BE2C (cell line): Measurements from ENCODE around the gene COPB1.

Experiments
- DNase-seq: peaks from one replicate; pipeline ENCODE4 v3.0.0-alpha.2; 2020
- H3K27me3 ChIP-seq: fragments of 250-450 bp; sonication (Bioruptor Pico); 2 replicates; pipeline ENCODE4 v1.5.1; 2020; ENCODE audit warnings: mild to moderate bottlenecking
- H3K36me3 ChIP-seq: fragments of 250-450 bp; sonication (Bioruptor Pico); 2 replicates; pipeline ENCODE4 v1.5.1; 2020; ENCODE audit warnings: mild to moderate bottlenecking
- H3K4me1 ChIP-seq: fragments of 250-450 bp; sonication (Bioruptor Pico); 2 replicates; pipeline ENCODE4 v1.5.1; 2020
- H3K4me3 ChIP-seq: 2 replicates; pipeline ENCODE4 v1.5.1; 2011; ENCODE audit warnings: low read depth, low read length
- H3K9me3 ChIP-seq: fragments of 250-450 bp; sonication (Bioruptor Pico); 2 replicates; pipeline ENCODE4 v1.5.1; 2020
- TF ChIP-seq, protein P1 (sequence below): IDR thresholded peaks from 2 replicates; pipeline ENCODE4 v1.5.1; 2012; ENCODE audit warnings: mild to moderate bottlenecking, low read depth, low read length

The COPB1 gene

DNA sequence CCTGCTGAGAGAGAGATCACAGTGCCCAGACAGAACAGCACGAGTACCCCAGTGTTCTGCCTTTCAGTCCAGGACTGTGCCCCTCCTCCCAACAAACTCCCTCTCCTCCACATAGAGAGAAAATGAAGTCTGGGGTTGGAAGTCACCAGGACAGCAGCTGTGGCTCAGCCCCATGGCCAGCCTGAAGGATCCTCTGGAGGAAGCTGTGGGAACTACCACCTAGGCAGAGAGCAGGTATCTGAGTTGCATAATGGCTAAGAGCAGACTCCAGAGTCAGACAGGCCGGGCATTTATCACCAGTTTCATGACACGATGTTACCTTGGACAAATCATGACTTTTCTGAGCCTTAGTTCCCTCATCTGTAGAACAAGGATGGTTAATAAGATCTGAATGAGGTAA, 79.4 kb downstream of the COPB1 start:
- TF ChIP-seq, protein P1, sequence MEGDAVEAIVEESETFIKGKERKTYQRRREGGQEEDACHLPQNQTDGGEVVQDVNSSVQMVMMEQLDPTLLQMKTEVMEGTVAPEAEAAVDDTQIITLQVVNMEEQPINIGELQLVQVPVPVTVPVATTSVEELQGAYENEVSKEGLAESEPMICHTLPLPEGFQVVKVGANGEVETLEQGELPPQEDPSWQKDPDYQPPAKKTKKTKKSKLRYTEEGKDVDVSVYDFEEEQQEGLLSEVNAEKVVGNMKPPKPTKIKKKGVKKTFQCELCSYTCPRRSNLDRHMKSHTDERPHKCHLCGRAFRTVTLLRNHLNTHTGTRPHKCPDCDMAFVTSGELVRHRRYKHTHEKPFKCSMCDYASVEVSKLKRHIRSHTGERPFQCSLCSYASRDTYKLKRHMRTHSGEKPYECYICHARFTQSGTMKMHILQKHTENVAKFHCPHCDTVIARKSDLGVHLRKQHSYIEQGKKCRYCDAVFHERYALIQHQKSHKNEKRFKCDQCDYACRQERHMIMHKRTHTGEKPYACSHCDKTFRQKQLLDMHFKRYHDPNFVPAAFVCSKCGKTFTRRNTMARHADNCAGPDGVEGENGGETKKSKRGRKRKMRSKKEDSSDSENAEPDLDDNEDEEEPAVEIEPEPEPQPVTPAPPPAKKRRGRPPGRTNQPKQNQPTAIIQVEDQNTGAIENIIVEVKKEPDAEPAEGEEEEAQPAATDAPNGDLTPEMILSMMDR = no peak
- Histone ChIP-seq H3K36me3 (no peaks in the 10 kb centered on the region), H3K9me3 (no peaks in the 10 kb centered on the region), H3K27me3 (no peaks in the 10 kb centered on the region), H3K4me1 (no peaks in the 10 kb centered on the region), H3K4me3 (no peak overlapping the region)
- DNase-seq = no peak

DNA sequence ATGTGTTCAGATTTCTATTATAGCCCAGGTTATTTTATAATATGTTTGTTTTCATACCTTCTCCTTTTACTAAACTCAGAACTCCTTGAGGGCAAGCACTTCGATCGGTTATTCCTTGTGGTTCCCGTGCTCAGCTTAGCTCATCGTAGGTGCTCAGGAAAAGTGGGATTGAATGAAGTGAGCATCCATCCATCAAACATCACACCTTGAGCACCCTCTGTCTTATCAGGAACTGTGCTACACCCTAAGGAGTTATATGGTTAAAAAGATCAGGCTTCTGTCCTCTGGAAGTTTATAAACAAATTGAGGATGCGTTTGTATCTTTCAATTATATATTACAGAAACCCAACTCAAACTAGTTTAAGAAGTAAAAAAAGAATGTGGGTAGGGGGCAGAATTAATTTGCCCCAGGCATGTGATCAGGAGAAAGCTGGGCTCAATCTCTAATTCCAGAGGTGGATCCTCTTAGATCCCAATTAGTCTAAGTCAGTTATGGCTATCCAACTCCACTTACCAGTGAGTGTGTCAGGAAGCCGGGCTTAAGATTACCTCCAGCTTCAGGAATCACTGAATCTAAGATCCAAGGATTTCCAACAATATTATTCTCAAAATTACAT, 80.7 kb downstream of the COPB1 start:
- TF ChIP-seq, protein P1 = peak; percentile 44
- Histone ChIP-seq H3K4me3 (no peak overlapping the region), H3K27me3 (no peaks in the 10 kb centered on the region), H3K36me3 (no peaks in the 10 kb centered on the region), H3K4me1 (no peaks in the 10 kb centered on the region), H3K9me3 (no peaks in the 10 kb centered on the region)
- peak; percentile 8 for DNase-seq

DNA sequence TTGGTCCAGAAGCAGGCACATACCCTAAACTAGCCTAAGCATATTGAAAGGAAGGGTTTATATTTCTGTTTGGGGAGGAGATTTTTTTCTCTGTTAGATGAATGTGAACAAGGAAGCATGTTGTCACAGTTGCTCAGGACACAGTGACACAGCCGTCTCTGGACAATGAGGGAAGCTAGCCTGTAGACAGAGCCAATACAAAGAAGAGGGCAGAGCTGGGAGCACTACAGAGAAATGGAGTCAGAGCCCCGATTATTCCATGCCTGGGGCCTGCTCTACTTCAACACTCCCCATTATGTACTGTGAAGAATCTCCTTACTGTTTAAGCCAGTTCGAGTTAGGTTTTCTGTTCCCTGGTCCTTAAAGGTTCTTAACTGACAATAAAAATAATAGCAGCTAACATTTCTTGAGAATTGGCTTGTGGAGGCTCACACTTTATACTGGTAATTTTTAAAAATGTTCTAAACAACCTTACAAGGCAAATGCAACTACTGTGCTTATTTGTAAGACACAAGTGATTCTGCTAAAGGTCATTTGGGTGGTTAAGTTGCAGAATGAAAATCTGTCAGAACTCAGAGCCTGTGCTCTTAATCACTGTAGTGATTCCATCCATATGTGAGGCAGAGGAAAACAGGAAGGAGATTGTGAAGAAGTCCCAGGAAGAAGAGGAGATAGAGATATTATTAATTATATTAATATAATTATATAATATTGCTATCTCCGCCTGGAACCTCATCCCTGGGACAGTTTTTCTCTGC, 81.8 kb downstream of the COPB1 start:
- TF ChIP-seq, protein P1 = no peak
- Histone ChIP-seq H3K4me3 (no peak overlapping the region), H3K36me3 (no peaks in the 10 kb centered on the region), H3K27me3 (no peaks in the 10 kb centered on the region), H3K4me1 (no peaks in the 10 kb centered on the region), H3K9me3 (no peaks in the 10 kb centered on the region)
- DNase-seq = no peak

DNA sequence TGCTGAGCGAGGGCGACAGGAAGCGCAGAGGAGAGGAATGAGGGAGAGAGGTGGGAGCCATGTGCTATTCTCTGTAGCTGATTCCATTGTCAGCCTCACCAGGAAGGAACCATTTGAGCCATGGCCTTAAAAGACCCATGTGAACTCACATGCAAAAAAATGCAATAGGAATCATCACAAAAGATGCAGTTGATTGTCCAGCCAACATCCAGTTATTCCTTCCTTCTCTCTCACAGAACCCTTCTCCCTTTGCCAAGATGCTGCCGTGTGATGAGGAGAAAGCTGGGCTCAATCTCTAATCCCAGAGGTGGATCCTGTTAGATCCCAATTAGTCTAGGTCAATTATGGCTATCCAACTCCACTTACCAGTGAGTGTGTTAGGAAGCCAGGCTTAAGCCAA, 82.4 kb downstream of the COPB1 start:
- no peak overlapping the region for H3K4me3 ChIP-seq

DNA sequence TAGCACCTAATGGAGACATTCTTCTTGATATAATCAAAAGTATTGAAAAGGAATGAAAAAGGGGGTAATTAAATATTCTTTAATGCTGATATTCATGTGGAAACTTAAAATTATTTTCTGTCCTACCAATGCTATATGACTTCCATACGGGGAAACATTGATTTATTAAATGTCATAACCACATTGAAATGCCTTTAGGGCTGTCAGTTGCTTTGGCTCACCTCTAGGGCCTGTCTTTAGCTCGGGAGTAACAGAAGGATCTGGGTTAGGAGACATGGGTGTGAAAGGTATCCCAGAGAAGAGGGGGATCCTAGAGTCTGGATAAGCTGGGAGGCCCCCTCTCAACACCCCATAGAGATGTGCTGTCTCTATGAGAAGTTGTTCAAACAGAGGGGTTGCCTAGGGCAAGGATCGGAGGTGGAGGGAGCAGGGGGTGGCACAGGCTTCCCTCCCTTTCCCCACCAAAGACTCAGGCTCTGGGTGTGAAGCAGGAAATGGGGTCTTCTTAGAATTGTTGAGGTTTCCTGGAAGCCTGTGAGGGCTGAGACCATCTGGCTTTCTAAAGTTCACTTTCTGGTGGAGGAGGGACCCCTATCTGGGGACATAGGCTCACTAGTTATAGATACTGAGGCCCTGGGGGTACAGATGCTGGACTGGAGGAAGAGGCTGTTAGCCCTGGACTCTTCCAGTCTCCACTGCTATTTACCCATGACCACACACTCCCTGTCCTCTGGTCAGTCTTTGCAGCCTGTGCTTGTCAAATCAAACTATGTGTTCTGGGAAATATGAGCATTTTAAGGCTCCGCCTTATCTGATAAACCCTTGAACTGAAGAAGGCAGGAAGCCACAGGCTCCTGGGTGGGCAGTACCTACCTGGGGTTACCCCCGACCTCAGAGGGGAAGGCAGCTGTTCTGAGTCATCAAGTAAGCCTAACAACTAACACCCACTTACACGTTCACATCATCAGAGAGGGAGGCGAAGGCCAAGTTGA, 84.8 kb downstream of the COPB1 start:
- no peaks in the 10 kb centered on the region for H3K9me3 ChIP-seq
- H3K27me3 ChIP-seq = no peaks in the 10 kb centered on the region
- TF ChIP-seq, protein P1 = no peak
- no peak for DNase-seq
- no peak overlapping the region for H3K4me3 ChIP-seq
- H3K36me3 ChIP-seq = no peaks in the 10 kb centered on the region
- H3K4me1 ChIP-seq = no peaks in the 10 kb centered on the region; the same call in 1 of the 2 replicates

More for the DNA sequence above, 82.4 kb downstream of the COPB1 start:
- no peaks in the 10 kb centered on the region for H3K9me3 ChIP-seq
- H3K27me3 ChIP-seq = no peaks in the 10 kb centered on the region
- TF ChIP-seq, protein P1 = no peak
- H3K36me3 ChIP-seq = no peaks in the 10 kb centered on the region
- no peak for DNase-seq
- H3K4me1 ChIP-seq = no peaks in the 10 kb centered on the region; the same call in 1 of the 2 replicates
